Mesendoderm (in vitro differentiated cells): ENCODE results near the gene PTGES.
A peak's percentile ranks its signal among the peaks of the same experiment; 100 is the strongest.
"Not testable (repeated sequence)": the region's sequence is repeated elsewhere in the genome, so short reads cannot be mapped to it uniquely, and the experiment has no call there.

Experiments
- DNase-seq: peaks from one replicate; pipeline ENCODE4 v3.0.0; 2013
- H2AK5ac ChIP-seq: 2 replicates; pipeline ENCODE4 v1.6.1; 2013; ENCODE audit warnings: low read length, inconsistent platforms
- H2BK120ac ChIP-seq: 2 replicates; pipeline ENCODE4 v1.6.1; 2013; ENCODE audit warnings: low read depth, mild to moderate bottlenecking, low read length, moderate library complexity, mixed read lengths
- H2BK15ac ChIP-seq: replicated peaks from 2 replicates; pipeline ENCODE4 v1.6.1; 2013; ENCODE audit warnings: low read depth, mild to moderate bottlenecking, moderate library complexity
- H2BK5ac ChIP-seq: 2 replicates; pipeline ENCODE4 v1.6.1; 2013; ENCODE audit warnings: low read length, inconsistent platforms
- H3K18ac ChIP-seq: 2 replicates; pipeline ENCODE4 v1.6.1; 2013; ENCODE audit warnings: mild to moderate bottlenecking, low read length, mixed read lengths
- H3K23ac ChIP-seq: one replicate; pipeline ENCODE4 v1.6.1; 2013; ENCODE audit warnings: low read length
- H3K27ac ChIP-seq: 2 replicates; pipeline ENCODE4 v1.5.1; 2013; ENCODE audit warnings: low read depth, mild to moderate bottlenecking, inconsistent platforms, low read length, moderate library complexity
- H3K27me3 ChIP-seq: 2 replicates; pipeline ENCODE4 v1.6.1; 2013; ENCODE audit warnings: low read length, control low read depth, mild to moderate bottlenecking, inconsistent platforms; ENCODE audit not compliant: insufficient read depth, poor library complexity
- H3K36me3 ChIP-seq: 2 replicates; pipeline ENCODE4 v1.6.1; 2013; ENCODE audit warnings: low read length, inconsistent platforms; ENCODE audit not compliant: control insufficient read depth, insufficient read depth
- H3K4ac ChIP-seq: one replicate; pipeline ENCODE4 v1.6.1; 2013; ENCODE audit warnings: low read depth, mild to moderate bottlenecking, low read length, moderate library complexity
- H3K4me1 ChIP-seq: 2 replicates; pipeline ENCODE4 v1.6.1; 2013; ENCODE audit warnings: low read depth, low read length, inconsistent platforms; ENCODE audit not compliant: control insufficient read depth
- H3K4me2 ChIP-seq: 2 replicates; pipeline ENCODE4 v1.6.1; 2013; ENCODE audit warnings: low read length
- H3K4me3 ChIP-seq: 2 replicates; pipeline ENCODE4 v1.5.1; 2013; ENCODE audit warnings: mild to moderate bottlenecking, low read length
- H3K56ac ChIP-seq: one replicate; pipeline ENCODE4 v1.6.1; 2013; ENCODE audit warnings: low read length
- H3K79me1 ChIP-seq: 2 replicates; pipeline ENCODE4 v1.6.1; 2013; ENCODE audit warnings: low read length, inconsistent platforms
- H3K79me2 ChIP-seq: 2 replicates; pipeline ENCODE4 v1.6.1; 2013; ENCODE audit warnings: mild to moderate bottlenecking, low read length; ENCODE audit not compliant: control insufficient read depth, insufficient read depth
- H3K9ac ChIP-seq: 2 replicates; pipeline ENCODE4 v1.6.1; 2013; ENCODE audit warnings: low read length, inconsistent platforms
- H4K5ac ChIP-seq: one replicate; pipeline ENCODE4 v1.6.1; 2013; ENCODE audit warnings: low read length
- H4K8ac ChIP-seq: one replicate; pipeline ENCODE4 v1.6.1; 2013; ENCODE audit warnings: low read depth, mild to moderate bottlenecking, control low read depth, low read length, moderate library complexity
- WGBS: extraction: QIAGEN DNeasy Blood & Tissue Kit; methylation state at CpG from one replicate; pipeline ENCODE4 v1.1.7; 2013; ENCODE audit warnings: low lambda C conversion rate, missing lambda C conversion rate; ENCODE audit not compliant: insufficient coverage; ENCODE audit errors: extremely low coverage; 5-methylcytosine and 5-hydroxymethylcytosine counted together

PTGES gene

DNA sequence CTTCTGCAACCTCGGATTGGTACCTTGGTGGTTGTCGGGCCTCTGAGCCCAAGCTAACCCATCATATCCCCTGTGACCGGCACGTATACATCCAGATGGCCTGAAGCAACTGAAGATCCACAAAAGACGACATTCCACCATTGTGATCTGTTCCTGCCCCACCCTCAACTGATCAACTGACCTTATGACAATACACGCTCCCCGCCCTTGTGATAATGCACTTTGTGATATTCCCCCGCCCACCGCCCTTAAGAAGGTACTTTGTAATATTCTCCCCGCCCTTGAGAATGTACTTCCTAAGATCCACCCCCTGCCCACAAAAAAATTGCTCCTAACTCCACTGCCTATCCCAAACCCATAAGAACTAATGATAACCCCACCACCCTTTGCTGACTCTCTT lies 33.6 kb upstream of the PTGES start:
- H4K8ac ChIP-seq, result no peak overlapping the region
- H3K18ac ChIP-seq, result no peak overlapping the region
- H2BK120ac ChIP-seq, result no peak overlapping the region
- no peak overlapping the region for H3K23ac ChIP-seq
- H3K36me3 ChIP-seq, result no peaks in the 10 kb centered on the region
- no peak overlapping the region for H3K9ac ChIP-seq
- no peak overlapping the region for H3K56ac ChIP-seq
- H3K4me2 ChIP-seq, result no peak overlapping the region
- no peaks in the 10 kb centered on the region for H3K4me1 ChIP-seq
- no peak overlapping the region for H2BK5ac ChIP-seq
- no peaks in the 10 kb centered on the region for H3K27me3 ChIP-seq
- no peak overlapping the region for H2AK5ac ChIP-seq
- no peak overlapping the region for H2BK15ac ChIP-seq
- DNase-seq, result no peak
- H3K4ac ChIP-seq, result no peak overlapping the region
- H3K79me1 ChIP-seq, result no peaks in the 10 kb centered on the region
- H3K27ac ChIP-seq, result no peak overlapping the region
- no peak overlapping the region for H4K5ac ChIP-seq
- no peaks in the 10 kb centered on the region for H3K79me2 ChIP-seq
- no peak overlapping the region for H3K4me3 ChIP-seq
- no CpG with 5 or more reads among the region's 10 CpGs for WGBS

DNA sequence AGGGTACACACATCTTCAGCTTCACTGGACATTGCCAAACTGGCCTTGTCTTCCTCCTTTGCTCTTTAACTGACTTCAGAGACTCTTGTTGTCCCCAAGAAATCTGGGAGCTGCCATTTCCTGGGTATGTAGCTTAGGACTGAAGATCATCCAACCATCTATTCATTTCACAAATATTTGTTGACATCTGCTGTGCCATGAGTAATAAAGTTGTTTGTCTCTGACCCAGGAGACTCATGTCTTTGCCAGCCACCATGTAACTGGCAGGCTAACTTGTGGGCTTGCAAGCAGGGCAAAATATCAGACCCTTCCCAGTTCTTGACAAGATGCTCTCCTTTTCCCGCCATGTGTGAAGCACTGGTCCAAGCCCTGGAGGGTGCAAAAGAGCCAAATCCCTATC lies 33.0 kb upstream of the PTGES start:
- no peak for DNase-seq
- H3K56ac ChIP-seq, result no peak overlapping the region
- no CpG with 5 or more reads among the region's 1 CpG for WGBS
- H3K79me2 ChIP-seq, result no peaks in the 10 kb centered on the region
- H3K36me3 ChIP-seq, result no peaks in the 10 kb centered on the region
- H3K4ac ChIP-seq, result no peak overlapping the region
- H3K27ac ChIP-seq, result no peak overlapping the region
- H2BK15ac ChIP-seq, result no peak overlapping the region
- no peak overlapping the region for H3K18ac ChIP-seq
- no peak overlapping the region for H3K9ac ChIP-seq
- H4K5ac ChIP-seq, result no peak overlapping the region
- H4K8ac ChIP-seq, result no peak overlapping the region
- no peak overlapping the region for H2BK5ac ChIP-seq
- H3K23ac ChIP-seq, result no peak overlapping the region
- no peak overlapping the region for H3K4me2 ChIP-seq
- no peak overlapping the region for H2AK5ac ChIP-seq
- no peaks in the 10 kb centered on the region for H3K4me1 ChIP-seq
- H3K4me3 ChIP-seq, result no peak overlapping the region
- H3K79me1 ChIP-seq, result no peaks in the 10 kb centered on the region
- H2BK120ac ChIP-seq, result no peak overlapping the region
- H3K27me3 ChIP-seq, result no peaks in the 10 kb centered on the region

GRCh38 chr9:129784970-129785369 lies 32.1 kb upstream of the PTGES start:
- H3K4ac ChIP-seq, H3K9ac ChIP-seq, H3K18ac ChIP-seq, H2BK5ac ChIP-seq, H3K79me1 ChIP-seq, H3K27me3 ChIP-seq, H4K8ac ChIP-seq, H2AK5ac ChIP-seq, H3K4me1 ChIP-seq, H3K4me3 ChIP-seq, H3K23ac ChIP-seq, H3K79me2 ChIP-seq, H3K56ac ChIP-seq, H2BK15ac ChIP-seq, H3K36me3 ChIP-seq, H2BK120ac ChIP-seq, DNase-seq, H3K27ac ChIP-seq, H3K4me2 ChIP-seq, H4K5ac ChIP-seq: not testable (repeated sequence)
- no CpG with 5 or more reads among the region's 11 CpGs for WGBS

GRCh38 chr9:129783516-129784361 lies 30.9 kb upstream of the PTGES start:
- no peak overlapping the region for H4K5ac ChIP-seq
- no peak overlapping the region for H3K27ac ChIP-seq
- no peak overlapping the region for H3K4me3 ChIP-seq
- no CpG with 5 or more reads among the region's 14 CpGs for WGBS
- H4K8ac ChIP-seq, result no peak overlapping the region
- H2BK120ac ChIP-seq, result no peak overlapping the region
- no peak overlapping the region for H3K23ac ChIP-seq
- no peaks in the 10 kb centered on the region for H3K4me1 ChIP-seq
- no peak overlapping the region for H2AK5ac ChIP-seq
- H3K18ac ChIP-seq, result no peak overlapping the region
- peak; percentile 78 for DNase-seq
- H3K4ac ChIP-seq, result no peak overlapping the region
- H3K27me3 ChIP-seq, result no peaks in the 10 kb centered on the region
- no peaks in the 10 kb centered on the region for H3K79me1 ChIP-seq
- no peaks in the 10 kb centered on the region for H3K79me2 ChIP-seq
- no peak overlapping the region for H3K4me2 ChIP-seq
- H3K9ac ChIP-seq, result no peak overlapping the region
- H2BK5ac ChIP-seq, result no peak overlapping the region
- no peaks in the 10 kb centered on the region for H3K36me3 ChIP-seq
- no peak overlapping the region for H3K56ac ChIP-seq
- H2BK15ac ChIP-seq, result no peak overlapping the region

DNA sequence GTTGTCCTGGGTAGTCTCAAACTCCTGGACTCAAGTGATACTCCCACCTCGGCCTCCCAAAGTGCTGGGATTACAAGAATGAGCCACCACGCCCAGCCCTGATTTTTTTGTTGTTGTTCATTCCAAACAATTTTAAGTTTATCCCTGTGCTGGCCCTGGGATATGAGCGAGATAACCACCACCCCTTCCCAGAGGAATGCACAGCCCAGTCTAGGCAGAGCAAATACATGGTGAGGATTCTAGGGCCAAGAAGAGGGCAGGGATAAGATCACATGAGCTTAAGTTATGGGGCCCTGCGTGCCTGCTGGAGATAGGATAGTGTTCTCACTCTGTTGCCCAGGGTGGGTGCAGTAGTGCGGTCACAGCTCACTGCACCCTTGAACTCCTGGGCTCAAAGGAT lies 29.1 kb upstream of the PTGES start:
- H4K8ac ChIP-seq, result no peak overlapping the region
- H2AK5ac ChIP-seq, result no peak overlapping the region
- no peak overlapping the region for H3K18ac ChIP-seq
- no peaks in the 10 kb centered on the region for H3K27me3 ChIP-seq
- H3K4me2 ChIP-seq, result no peak overlapping the region
- no peak overlapping the region for H3K4ac ChIP-seq
- H2BK15ac ChIP-seq, result no peak overlapping the region
- no peaks in the 10 kb centered on the region for H3K79me1 ChIP-seq
- no peak overlapping the region for H3K56ac ChIP-seq
- H3K79me2 ChIP-seq, result no peaks in the 10 kb centered on the region
- no peak overlapping the region for H4K5ac ChIP-seq
- no peak overlapping the region for H3K4me3 ChIP-seq
- no peak overlapping the region for H2BK120ac ChIP-seq
- no peak overlapping the region for H3K27ac ChIP-seq
- no CpG with 5 or more reads among the region's 5 CpGs for WGBS
- H3K4me1 ChIP-seq, result no peaks in the 10 kb centered on the region
- H2BK5ac ChIP-seq, result no peak overlapping the region
- H3K23ac ChIP-seq, result no peak overlapping the region
- H3K9ac ChIP-seq, result no peak overlapping the region
- DNase-seq, result no peak
- H3K36me3 ChIP-seq, result no peaks in the 10 kb centered on the region

GRCh38 chr9:129781131-129781530 lies 28.3 kb upstream of the PTGES start:
- Histone ChIP-seq H2BK15ac (no peak overlapping the region), H3K4me2 (no peak overlapping the region), H3K56ac (no peak overlapping the region), H2BK5ac (no peak overlapping the region), H3K23ac (no peak overlapping the region), H2BK120ac (no peak overlapping the region), H3K79me2 (no peaks in the 10 kb centered on the region), H3K27me3 (no peaks in the 10 kb centered on the region), H2AK5ac (no peak overlapping the region), H3K79me1 (no peaks in the 10 kb centered on the region), H4K8ac (no peak overlapping the region), H4K5ac (no peak overlapping the region), H3K9ac (no peak overlapping the region), H3K18ac (no peak overlapping the region), H3K4me1 (no peaks in the 10 kb centered on the region), H3K27ac (no peak overlapping the region), H3K4ac (no peak overlapping the region), H3K4me3 (no peak overlapping the region), H3K36me3 (no peaks in the 10 kb centered on the region)
- no peak for DNase-seq
- WGBS, result no CpG with 5 or more reads among the region's 8 CpGs
